GM18858 (cell line): ENCODE measurements around the gene ENDOV.

ENCODE experiments used
- ATAC-seq: cut with Tn5 transposase; IDR thresholded peaks from one replicate; pipeline ENCODE4 v1.9.1; 2021; ENCODE audit not compliant: unreplicated experiment

ENDOV gene

GRCh38 chr17:80464486-80464885 is 49.5 kb downstream of the ENDOV start:
- no peak for ATAC-seq

GRCh38 chr17:80465327-80465974 is 50.5 kb downstream of the ENDOV start:
- ATAC-seq: no peak

DNA sequence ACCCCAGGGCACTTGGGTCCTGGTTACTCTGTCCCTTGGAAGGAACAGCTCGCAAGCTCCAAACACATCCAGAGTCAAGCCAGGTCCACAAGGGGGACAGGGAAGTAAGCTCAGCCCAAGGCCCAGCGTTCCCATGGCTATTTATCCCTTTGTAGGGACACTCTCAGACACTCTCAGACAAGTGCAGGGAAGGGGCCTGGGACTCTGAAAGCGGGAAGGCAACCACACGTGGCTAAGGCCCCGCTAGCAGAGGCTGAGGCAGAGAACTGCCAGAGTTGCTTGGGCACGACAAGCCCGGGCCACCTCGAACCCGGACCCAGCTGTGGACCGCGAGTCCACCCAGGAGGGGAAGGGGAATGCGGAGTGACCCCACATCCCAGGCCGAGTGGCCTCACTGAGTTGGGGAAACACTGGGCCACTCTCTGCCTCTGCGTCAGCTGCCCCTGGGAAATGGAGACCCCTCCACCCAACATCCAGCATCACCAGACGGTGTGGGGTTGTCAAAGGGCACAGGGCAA is 51.3 kb downstream of the ENDOV start:
- ATAC-seq: no peak

- ATAC-seq: no peak
Measured at GRCh38 chr17:80468242-80468641, 53.3 kb downstream of the ENDOV start.

DNA sequence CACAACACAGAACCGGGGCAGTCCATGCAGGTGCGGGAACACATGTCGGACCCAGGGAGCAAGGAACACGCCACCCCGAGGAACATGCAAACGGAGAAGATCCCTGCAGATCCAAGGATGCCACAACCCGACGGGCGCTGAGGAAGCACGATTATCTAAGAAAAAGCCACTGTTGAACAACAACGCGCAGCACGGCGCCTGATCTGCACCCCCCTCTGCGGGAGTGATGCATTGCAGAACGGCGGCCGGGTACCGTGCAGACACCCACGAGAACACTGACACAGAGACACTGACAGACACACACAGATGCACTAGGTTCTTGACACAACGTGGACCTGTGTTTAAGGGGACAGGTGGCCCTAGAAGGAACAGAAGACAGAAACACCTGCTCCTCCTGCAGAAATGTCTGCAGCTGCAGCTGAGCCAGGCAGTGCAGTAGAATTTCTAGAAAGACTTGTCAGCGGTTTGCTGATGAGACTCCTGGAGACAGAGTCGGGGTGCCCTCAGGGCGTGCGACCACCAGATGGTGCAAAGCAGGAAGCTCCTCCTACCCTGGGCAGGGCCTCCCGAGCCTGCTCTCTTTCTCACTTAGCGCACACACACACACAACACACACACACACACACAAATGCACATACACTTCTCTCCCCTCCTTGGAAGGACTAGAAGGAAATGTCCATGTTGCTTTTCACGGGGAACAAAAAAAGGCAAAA is 54.0 kb downstream of the ENDOV start:
- ATAC-seq: no peak

- ATAC-seq: no peak
Measured at GRCh38 chr17:80469667-80470066, 54.7 kb downstream of the ENDOV start.

GRCh38 chr17:80470603-80471002 is 55.6 kb downstream of the ENDOV start:
- ATAC-seq: no peak

GRCh38 chr17:80471922-80472321 is 57.0 kb downstream of the ENDOV start:
- ATAC-seq: no peak

DNA sequence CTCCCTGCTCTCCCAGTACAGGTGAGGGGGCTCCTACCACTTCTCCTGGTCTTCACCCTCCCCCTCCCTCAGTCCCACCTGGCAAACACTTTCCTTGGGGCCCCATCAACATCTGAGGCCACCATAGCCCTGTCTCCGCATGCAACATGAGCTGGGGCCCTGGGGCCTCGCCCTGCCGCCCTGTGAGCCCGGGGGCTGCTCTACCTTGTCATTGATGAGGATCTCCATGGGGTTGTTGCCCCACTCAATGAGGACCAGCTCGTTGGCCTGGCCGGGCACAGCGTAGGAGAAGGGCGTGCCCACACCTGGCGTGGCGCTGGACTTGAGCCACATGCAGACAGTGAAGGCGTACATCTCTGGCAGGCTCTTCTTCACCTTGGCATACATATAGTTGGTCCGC is 58.0 kb downstream of the ENDOV start:
- ATAC-seq: no peak

DNA sequence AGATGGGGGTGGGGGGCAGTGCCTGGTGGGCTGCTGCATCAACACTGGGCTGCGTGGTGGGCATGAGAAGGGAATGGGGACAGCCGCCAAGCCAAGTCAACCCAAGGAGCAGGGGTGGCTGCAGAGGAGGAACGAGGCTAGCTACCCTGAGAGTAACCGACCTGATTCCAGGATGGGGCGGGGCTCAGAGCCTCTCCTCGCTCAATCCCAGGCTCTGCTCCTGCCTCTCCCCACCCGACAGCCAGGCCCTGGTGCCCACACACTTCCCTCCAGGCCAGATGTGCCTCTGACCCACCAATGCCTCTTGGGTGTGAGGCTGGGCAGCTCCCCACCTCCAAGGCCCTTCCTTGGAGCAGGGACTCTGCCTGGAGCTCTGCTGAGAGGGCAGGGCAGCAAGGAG is 58.7 kb downstream of the ENDOV start:
- ATAC-seq: no peak

DNA sequence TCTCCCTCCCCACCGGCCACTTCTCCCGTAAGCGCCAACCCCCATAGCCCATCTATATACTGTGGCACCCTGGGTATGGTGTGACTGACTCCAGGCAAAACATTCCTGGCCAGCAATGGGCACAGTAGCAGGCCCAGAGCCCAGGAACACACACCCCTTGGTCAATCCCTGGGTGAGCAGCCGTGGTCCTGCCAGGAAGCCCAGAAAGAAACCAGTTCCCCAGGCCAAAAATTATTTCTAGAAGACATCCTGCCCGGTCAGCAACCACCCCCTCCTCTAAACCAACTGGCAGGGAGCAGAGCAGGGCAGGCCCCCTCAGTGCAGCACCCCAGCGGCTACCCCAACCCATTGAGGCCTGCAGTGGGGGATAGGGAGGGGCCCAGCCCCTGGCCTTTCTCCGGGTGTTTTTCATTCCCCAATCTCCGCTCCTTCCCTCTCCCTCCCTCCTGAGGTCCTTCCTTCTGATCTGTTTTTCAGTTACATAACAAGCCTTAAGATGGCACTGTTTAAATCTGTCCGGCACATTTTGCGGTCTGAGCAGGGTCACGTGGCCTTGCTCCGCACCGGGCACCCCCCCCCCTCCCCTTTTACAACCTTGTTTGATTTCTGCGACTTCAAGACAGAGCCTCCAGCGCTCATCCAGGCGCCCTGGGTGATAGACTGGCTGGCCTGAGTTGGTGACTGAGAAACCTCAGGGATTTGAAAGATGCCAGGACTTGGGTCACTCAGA is 59.4 kb downstream of the ENDOV start:
- no peak for ATAC-seq

DNA sequence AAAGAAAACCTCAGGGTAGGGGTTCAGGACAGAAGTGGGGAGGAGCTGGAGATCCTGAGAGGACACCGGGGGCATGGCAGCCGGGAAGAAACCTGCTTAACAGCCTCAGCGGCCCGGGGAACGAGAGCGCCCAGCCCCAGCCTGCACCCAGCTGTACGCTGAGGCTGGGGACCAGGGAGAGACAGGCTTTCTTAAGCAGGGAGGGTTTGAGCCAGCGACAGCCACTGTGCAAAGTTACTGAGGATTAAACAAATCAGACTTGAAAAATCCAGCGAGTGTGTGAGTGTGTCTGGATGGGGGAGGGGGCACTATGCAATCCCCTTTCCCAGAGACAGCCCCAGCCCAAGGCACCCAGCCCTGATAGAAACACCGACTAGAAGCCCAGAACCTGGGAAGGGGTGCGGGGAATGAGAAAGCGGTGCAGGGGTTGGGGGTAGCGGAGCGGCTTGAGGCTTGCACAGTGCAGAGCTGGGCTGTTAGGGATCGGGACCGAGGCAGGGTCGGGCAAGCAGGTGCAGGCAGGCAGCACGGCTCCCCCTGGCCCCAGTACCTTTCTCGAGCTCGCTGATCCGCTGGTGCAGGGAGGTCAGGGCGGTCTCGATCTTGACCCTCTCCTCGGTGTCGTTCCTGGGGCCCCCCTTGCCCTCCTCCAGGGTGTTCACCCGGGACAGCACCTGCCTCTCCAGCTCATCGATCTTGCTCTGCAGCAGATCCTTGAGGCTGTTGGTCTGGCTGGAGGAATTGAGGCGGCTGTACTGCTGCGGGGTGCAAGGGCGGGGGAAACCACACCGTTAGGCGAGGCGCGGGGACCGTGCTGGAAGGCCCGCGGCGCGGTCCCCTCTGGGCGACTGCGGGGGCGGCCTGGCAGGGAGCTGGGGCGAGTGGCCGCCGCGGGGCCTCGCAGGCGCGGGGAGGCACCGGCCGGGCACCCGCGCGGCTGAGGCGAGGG is 60.3 kb downstream of the ENDOV start:
- ATAC-seq: no peak

GRCh38 chr17:80475910-80476876 is 61.2 kb downstream of the ENDOV start, which contains the start of gene NPTX1:
NPTX1 (minus strand) TSS chr17:80476607; CDS start chr17:80476446, 161 bp downstream.
- ATAC-seq: no peak

- ATAC-seq: no peak
Measured at GRCh38 chr17:80476877-80477646, 62.1 kb downstream of the ENDOV start.

GRCh38 chr17:80477647-80478478 is 62.9 kb downstream of the ENDOV start:
- no peak for ATAC-seq

- no peak for ATAC-seq
Measured at GRCh38 chr17:80478487-80479245, 63.7 kb downstream of the ENDOV start.

- no peak for ATAC-seq
Measured at GRCh38 chr17:80479246-80479566, 64.2 kb downstream of the ENDOV start.
